HCT116 (cell line): ENCODE results near the gene OR5F1. TPM values are rescaled to one million over a fixed set of nuclear protein-coding genes. Genes with fewer than 3 reads are reported as not detected.

Experiments used
- ATAC-seq: fragments of 200-7000 bp; cut with Tn5 transposase; 2 replicates; pipeline ENCODE4 v1.9.1; 2020; ENCODE audit warnings: mild to moderate bottlenecking, moderate library complexity
- BruUV-seq: library from RNA; stranded (reverse); fragments of 400-500 nt; replicated peaks from 2 replicates; lab custom pipeline; 2021; lab: Mats Ljungman, UMichigan
- CTCF ChIA-PET: fragments of 300-600 bp; sonication (Branson Sonifier 250); formaldehyde crosslinking; loops from one replicate; lab custom pipeline; 2021; ENCODE audit warnings: antibody characterized with exemption; lab: Charles Lee
- POLR2A ChIA-PET: fragments of 300-600, 350-600 bp; sonication (Branson Sonifier 250); formaldehyde crosslinking; loops from one replicate; lab custom pipeline; 2021; ENCODE audit warnings: antibody characterized with exemption; lab: Charles Lee
- RAD21 ChIA-PET, 2 experiments: fragments of 300-600 bp; sonication (Branson Sonifier 250); formaldehyde crosslinking; loops; one replicate each; lab custom pipeline; 2023; ENCODE audit warnings: low total read pairs in 2 of 2; ENCODE audit not compliant: uncharacterized antibody in 2 of 2, unreplicated experiment in 2 of 2, low non-redundant PET in 1 of 2; lab: Charles Lee
- DNase-seq: peaks from one replicate; pipeline ENCODE4 v3.0.0-alpha.2; 2010; ENCODE audit warnings: low read depth, low spot score
- H2AFZ ChIP-seq: fragments of 200-600 bp; shearing (Covaris generic), sonication (generic); 2 replicates; pipeline ENCODE4 v1.6.1; 2017; ENCODE audit warnings: low read depth, mixed run types, mixed read lengths, antibody characterized with exemption, low read length; ENCODE audit not compliant: poor library complexity, severe bottlenecking
- H3K27ac ChIP-seq: 2 replicates; pipeline ENCODE4 v1.5.1; 2012; ENCODE audit warnings: low read depth, low read length
- H3K27me3 ChIP-seq: fragments of 200-600 bp; sonication (generic); 2 replicates; pipeline ENCODE4 v1.6.1; 2016; ENCODE audit warnings: mixed run types, low read length, mixed read lengths; ENCODE audit not compliant: insufficient read depth
- H3K36me3 ChIP-seq, 2 experiments: fragments of 200-500 bp in 1 of 2; fragments of 200-600 bp in 1 of 2; sonication (Bioruptor generic) in 1 of 2; sonication (generic) in 1 of 2; 2 replicates each; pipeline versions ENCODE4 v1.5.1 to v1.6.1; 2014 to 2016; ENCODE audit warnings: low read length in 2 of 2, inconsistent platforms in 1 of 2, mixed read lengths in 1 of 2, mixed run types in 1 of 2; ENCODE audit not compliant: insufficient read depth in 2 of 2, control insufficient read depth in 1 of 2
- H3K4me1 ChIP-seq, 2 experiments: fragments of 200-600 bp in 1 of 2; sonication (generic) in 1 of 2; 2 replicates each; pipeline versions ENCODE4 v1.5.1 to v1.6.1; 2012 to 2017; ENCODE audit warnings: low read length in 2 of 2, inconsistent platforms in 1 of 2, mild to moderate bottlenecking in 1 of 2, mixed read lengths in 1 of 2, mixed run types in 1 of 2, moderate library complexity in 1 of 2; ENCODE audit not compliant: insufficient read depth in 2 of 2, control insufficient read depth in 1 of 2
- H3K4me2 ChIP-seq: fragments of 200-600 bp; sonication (generic); 2 replicates; pipeline ENCODE4 v1.6.1; 2017; ENCODE audit warnings: mixed run types, low read length, mixed read lengths
- H3K4me3 ChIP-seq, 2 experiments: fragments of 200-600 bp in 1 of 2; sonication (generic) in 1 of 2; replicated peaks in 1 of 2; 2 replicates each; pipeline ENCODE4 v1.5.1; 2011 to 2016; ENCODE audit warnings: low read length in 2 of 2, control low read depth in 1 of 2, low read depth in 1 of 2, mild to moderate bottlenecking in 1 of 2, mixed read lengths in 1 of 2, mixed run types in 1 of 2
- H3K79me2 ChIP-seq: fragments of 200-600 bp; sonication (generic); 2 replicates; pipeline ENCODE4 v1.6.1; 2017; ENCODE audit warnings: mild to moderate bottlenecking, mixed run types, low read length, moderate library complexity, mixed read lengths; ENCODE audit not compliant: insufficient read depth
- H3K9ac ChIP-seq: fragments of 200-600 bp; sonication (generic); 2 replicates; pipeline ENCODE4 v1.6.1; 2016; ENCODE audit warnings: low read length, mixed read lengths
- H3K9me2 ChIP-seq: fragments of 200-600 bp; sonication (generic), shearing (Covaris generic); 2 replicates; pipeline ENCODE4 v1.6.1; 2017; ENCODE audit warnings: mixed run types, mild to moderate bottlenecking, moderate library complexity; ENCODE audit not compliant: insufficient read depth
- H3K9me3 ChIP-seq, 2 experiments: fragments of 200-500 bp in 1 of 2; fragments of 200-600 bp in 1 of 2; sonication (Bioruptor generic) in 1 of 2; sonication (generic) in 1 of 2; 2 replicates each; pipeline ENCODE4 v1.6.1; 2014 to 2017; ENCODE audit warnings: low read length in 2 of 2, mixed read lengths in 2 of 2, inconsistent platforms in 1 of 2, low read depth in 1 of 2, mild to moderate bottlenecking in 1 of 2, mixed run types in 1 of 2, moderate library complexity in 1 of 2; ENCODE audit not compliant: control insufficient read depth in 1 of 2, insufficient read depth in 1 of 2
- H4K20me1 ChIP-seq: fragments of 200-600 bp; sonication (generic), shearing (Covaris generic); 2 replicates; pipeline ENCODE4 v1.6.1; 2017; ENCODE audit warnings: mixed run types, mild to moderate bottlenecking, moderate library complexity; ENCODE audit not compliant: insufficient read depth
- CBX3 ChIP-seq: IDR thresholded peaks from 2 replicates; pipeline ENCODE4 v1.6.1; 2012; ENCODE audit warnings: low read depth
- CTCF ChIP-seq, 3 experiments: fragments of 200-600 bp in 1 of 3; sonication (generic) in 1 of 3; IDR thresholded peaks in 2 of 3; conservative IDR thresholded peaks in 1 of 3; 2 replicates each; pipeline ENCODE4 v1.5.1; 2012 to 2017; ENCODE audit warnings: low read depth in 2 of 3, low read length in 2 of 3, antibody characterized with exemption in 1 of 3, borderline replicate concordance in 1 of 3, control low read depth in 1 of 3, mild to moderate bottlenecking in 1 of 3, mixed read lengths in 1 of 3, mixed run types in 1 of 3, moderate library complexity in 1 of 3; ENCODE audit not compliant: insufficient read depth in 1 of 3
- ELF1 ChIP-seq: IDR thresholded peaks from 2 replicates; pipeline ENCODE4 v1.6.1; 2012; ENCODE audit warnings: low read depth, borderline replicate concordance
- EZH2 ChIP-seq: fragments of 200-600 bp; sonication (generic); IDR thresholded peaks from 2 replicates; pipeline ENCODE4 v1.6.1; 2017; ENCODE audit warnings: antibody characterized with exemption, mixed run types
- JUND ChIP-seq: IDR thresholded peaks from 2 replicates; pipeline ENCODE4 v1.6.1; 2012
- POLR2A ChIP-seq: IDR thresholded peaks from 2 replicates; pipeline ENCODE4 v1.7.0; 2011; ENCODE audit warnings: borderline replicate concordance; ENCODE audit not compliant: insufficient read depth, insufficient read length; ENCODE audit errors: extremely low read depth
- RAD21 ChIP-seq: IDR thresholded peaks from 2 replicates; pipeline ENCODE4 v1.6.1; 2012; ENCODE audit warnings: low read depth, mild to moderate bottlenecking
- REST ChIP-seq: IDR thresholded peaks from 2 replicates; pipeline ENCODE4 v1.6.1; 2012; ENCODE audit warnings: low read depth
- SIN3A ChIP-seq: IDR thresholded peaks from 2 replicates; pipeline ENCODE4 v1.6.1; 2012; ENCODE audit warnings: low read depth
- SRF ChIP-seq: IDR thresholded peaks from 2 replicates; pipeline ENCODE4 v1.6.1; 2012; ENCODE audit warnings: low read depth
- TCF7L2 ChIP-seq: IDR thresholded peaks from 2 replicates; pipeline ENCODE4 v1.7.0; 2011; ENCODE audit warnings: borderline replicate concordance, inconsistent platforms; ENCODE audit not compliant: insufficient read depth, insufficient read length; ENCODE audit errors: extremely low read depth
- YY1 ChIP-seq: IDR thresholded peaks from 2 replicates; pipeline ENCODE4 v1.6.1; 2011; ENCODE audit warnings: low read length, low read depth, moderate library complexity, mild to moderate bottlenecking; ENCODE audit not compliant: insufficient replicate concordance; ENCODE audit errors: extremely low read depth
- ZFX ChIP-seq: fragments of 450-650 bp; IDR thresholded peaks from 2 replicates; pipeline ENCODE4 v1.6.1; 2017
- intact Hi-C: fragments of 100-400 bp; cut with micrococcal nuclease; formaldehyde crosslinking; loops from 2 replicates; pipeline ENCODE4 v1.10.0; 2022
- total RNA-seq: library from RNA; stranded (reverse); gene quantifications from one replicate; pipeline ENCODE4 v1.2.1, GENCODE V29; 2021; ENCODE audit not compliant: unreplicated experiment
- TF ChIP-seq, protein P1 (sequence below): IDR thresholded peaks from 2 replicates; pipeline ENCODE4 v1.6.1; 2011; ENCODE audit warnings: mild to moderate bottlenecking, low read length, moderate library complexity; ENCODE audit not compliant: insufficient replicate concordance; ENCODE audit errors: extremely low read depth
- TF ChIP-seq, protein P2 (sequence below): IDR thresholded peaks from 2 replicates; pipeline ENCODE4 v1.6.1; 2012
- TF ChIP-seq, protein P3 (sequence below): IDR thresholded peaks from 2 replicates; pipeline ENCODE4 v1.6.1; 2012

OR5F1 gene
- total RNA-seq, 1 experiment from 2014 or later, result not detected

DNA sequence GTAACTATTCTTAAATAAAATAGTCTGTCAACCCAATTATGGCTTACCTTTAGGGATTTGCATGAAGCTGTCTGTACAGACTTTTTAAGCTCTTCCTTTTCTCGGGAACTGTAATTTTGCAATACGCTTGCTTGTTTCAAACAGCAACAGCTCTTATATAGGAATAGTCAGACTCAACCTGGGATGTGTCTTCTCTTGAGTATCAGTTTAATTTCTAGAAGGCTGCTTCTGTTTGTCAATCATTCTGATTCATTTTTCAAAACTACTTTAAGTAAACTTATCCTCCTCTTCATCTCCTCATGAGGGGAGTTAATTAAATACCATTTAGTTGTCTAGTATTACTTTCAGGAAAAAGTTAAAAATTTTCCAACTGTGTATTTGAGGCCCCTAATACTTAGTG lies 24.6 kb downstream of the OR5F1 start, which contains the start of gene OR10AG1:
Gene OR10AG1, minus strand, starts transcription at position 101 of the 400 bp plus-strand sequence. Its CDS starts 38 bp downstream, at position 63.
- no peaks in the 10 kb centered on the region for H3K79me2 ChIP-seq
- no peaks in the 10 kb centered on the region for H3K27me3 ChIP-seq
- BruUV-seq, result no TSS peak
- H3K36me3 ChIP-seq, result no peaks in the 10 kb centered on the region
- ATAC-seq (no peak), DNase-seq (no peak)
- H3K9me2 ChIP-seq, result no peaks in the 10 kb centered on the region
- H4K20me1 ChIP-seq, result no peaks in the 10 kb centered on the region
- intact Hi-C loops, result no loop called here
- no peak within 1 kb of the TSS for H3K27ac ChIP-seq
- no peaks in the 10 kb centered on the region for H3K4me1 ChIP-seq
- H3K9me3 ChIP-seq, result peaks cover 0 to 14% of the 10 kb centered on the region in 2 experiments; a peak in 2 of 4 replicates
- no peak within 1 kb of the TSS for H3K4me2 ChIP-seq
- POLR2A ChIA-PET, result no interaction called here
- H3K9ac ChIP-seq, result no peak within 1 kb of the TSS
- no peak for TF ChIP-seq ZFX
- no peak for TF ChIP-seq SRF
- TF ChIP-seq EZH2, result no peak
- no peak for TF ChIP-seq REST
- TF ChIP-seq TCF7L2, result no peak
- TF ChIP-seq SIN3A, result no peak
- no peak for TF ChIP-seq CTCF (IDR thresholded peaks at IDR 0.05 in 2 of 3, conservative IDR thresholded peaks at IDR 0.05 in 1 of 3; ENCODE audit: borderline replicate concordance in 1 of 3, insufficient read depth in 1 of 3, low read depth in 2 of 3, low read length in 2 of 3)
- TF ChIP-seq POLR2A, result no peak
- TF ChIP-seq, protein P1, sequence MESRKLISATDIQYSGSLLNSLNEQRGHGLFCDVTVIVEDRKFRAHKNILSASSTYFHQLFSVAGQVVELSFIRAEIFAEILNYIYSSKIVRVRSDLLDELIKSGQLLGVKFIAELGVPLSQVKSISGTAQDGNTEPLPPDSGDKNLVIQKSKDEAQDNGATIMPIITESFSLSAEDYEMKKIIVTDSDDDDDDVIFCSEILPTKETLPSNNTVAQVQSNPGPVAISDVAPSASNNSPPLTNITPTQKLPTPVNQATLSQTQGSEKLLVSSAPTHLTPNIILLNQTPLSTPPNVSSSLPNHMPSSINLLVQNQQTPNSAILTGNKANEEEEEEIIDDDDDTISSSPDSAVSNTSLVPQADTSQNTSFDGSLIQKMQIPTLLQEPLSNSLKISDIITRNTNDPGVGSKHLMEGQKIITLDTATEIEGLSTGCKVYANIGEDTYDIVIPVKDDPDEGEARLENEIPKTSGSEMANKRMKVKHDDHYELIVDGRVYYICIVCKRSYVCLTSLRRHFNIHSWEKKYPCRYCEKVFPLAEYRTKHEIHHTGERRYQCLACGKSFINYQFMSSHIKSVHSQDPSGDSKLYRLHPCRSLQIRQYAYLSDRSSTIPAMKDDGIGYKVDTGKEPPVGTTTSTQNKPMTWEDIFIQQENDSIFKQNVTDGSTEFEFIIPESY, result no peak
- TF ChIP-seq RAD21, result no peak
- TF ChIP-seq CBX3, result no peak
- TF ChIP-seq JUND, result no peak
- TF ChIP-seq, protein P2, sequence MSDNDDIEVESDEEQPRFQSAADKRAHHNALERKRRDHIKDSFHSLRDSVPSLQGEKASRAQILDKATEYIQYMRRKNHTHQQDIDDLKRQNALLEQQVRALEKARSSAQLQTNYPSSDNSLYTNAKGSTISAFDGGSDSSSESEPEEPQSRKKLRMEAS, result no peak
- no peak for TF ChIP-seq YY1
- no peak for TF ChIP-seq ELF1
- TF ChIP-seq, protein P3, sequence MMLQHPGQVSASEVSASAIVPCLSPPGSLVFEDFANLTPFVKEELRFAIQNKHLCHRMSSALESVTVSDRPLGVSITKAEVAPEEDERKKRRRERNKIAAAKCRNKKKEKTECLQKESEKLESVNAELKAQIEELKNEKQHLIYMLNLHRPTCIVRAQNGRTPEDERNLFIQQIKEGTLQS, result no peak
- no peak within 1 kb of the TSS for H3K4me3 ChIP-seq
- H2AFZ ChIP-seq, result no peak within 1 kb of the TSS
- RAD21 ChIA-PET, result no interaction called here
- CTCF ChIA-PET, result no interaction called here
